Keratinocyte (primary cell): ENCODE data around the gene TCEA2. TPM values are rescaled to one million over a fixed set of nuclear protein-coding genes. Genes with fewer than 3 reads are reported as not detected.

ENCODE experiments used
- DNase-seq: peaks from one replicate; pipeline ENCODE4 v3.0.0-alpha.2; 2011; ENCODE audit warnings: low read depth, missing footprints, low spot score
- FAIRE-seq: peaks from 2 replicates; lab custom pipeline; 2011; peaks lifted over from hg19 to GRCh38; lab: Jason Lieb, UNC
- H2AFZ ChIP-seq: 2 replicates; pipeline ENCODE4 v1.6.0; 2012; ENCODE audit warnings: low read length, control low read depth, inconsistent platforms; ENCODE audit not compliant: control insufficient read depth
- H3K27ac ChIP-seq: 2 replicates; pipeline ENCODE4 v1.5.1; 2011; ENCODE audit warnings: low read length; ENCODE audit not compliant: control insufficient read depth, insufficient read depth
- H3K27me3 ChIP-seq: 3 replicates; pipeline ENCODE4 v1.6.0; 2011; ENCODE audit warnings: low read length; ENCODE audit not compliant: control insufficient read depth, insufficient read depth; ENCODE audit errors: extremely low read depth
- H3K36me3 ChIP-seq, 2 experiments: 2 replicates in 1 of 2; 3 replicates in 1 of 2; pipeline ENCODE4 v1.5.1; 2011; ENCODE audit warnings: low read length in 2 of 2, mild to moderate bottlenecking in 1 of 2; ENCODE audit not compliant: control insufficient read depth in 2 of 2, insufficient read depth in 2 of 2; ENCODE audit errors: extremely low read depth in 1 of 2
- H3K4me1 ChIP-seq: 3 replicates; pipeline ENCODE4 v1.5.1; 2011; ENCODE audit warnings: low read length; ENCODE audit not compliant: control insufficient read depth, insufficient read depth; ENCODE audit errors: extremely low read depth
- H3K4me2 ChIP-seq: 3 replicates; pipeline ENCODE4 v1.6.0; 2011; ENCODE audit warnings: low read depth, low read length; ENCODE audit not compliant: control insufficient read depth, insufficient read depth; ENCODE audit errors: extremely low read depth
- H3K4me3 ChIP-seq, 3 experiments: fragments of 200-600 bp in 1 of 3; sonication (generic) in 1 of 3; 2 replicates in 2 of 3; 3 replicates in 1 of 3; pipeline ENCODE4 v1.5.1; 2011 to 2016; ENCODE audit warnings: low read length in 3 of 3, mild to moderate bottlenecking in 3 of 3, control low read depth in 2 of 3, inconsistent platforms in 1 of 3, low read depth in 1 of 3, mixed read lengths in 1 of 3, mixed run types in 1 of 3, moderate library complexity in 1 of 3; ENCODE audit not compliant: control insufficient read depth in 2 of 3, insufficient read depth in 2 of 3; ENCODE audit errors: extremely low read depth in 1 of 3
- H3K79me2 ChIP-seq: 2 replicates; pipeline ENCODE4 v1.6.0; 2012; ENCODE audit warnings: low read length; ENCODE audit not compliant: control insufficient read depth, insufficient read depth
- H3K9ac ChIP-seq: 3 replicates; pipeline ENCODE4 v1.6.0; 2011; ENCODE audit warnings: low read length; ENCODE audit not compliant: control insufficient read depth, insufficient read depth; ENCODE audit errors: extremely low read depth
- H3K9me1 ChIP-seq: 3 replicates; pipeline ENCODE4 v1.6.0; 2011; ENCODE audit warnings: low read length; ENCODE audit not compliant: control insufficient read depth, insufficient read depth; ENCODE audit errors: extremely low read depth
- H3K9me3 ChIP-seq: 2 replicates; pipeline ENCODE4 v1.5.1; 2012; ENCODE audit warnings: low read depth, low read length; ENCODE audit not compliant: control insufficient read depth
- H4K20me1 ChIP-seq: 3 replicates; pipeline ENCODE4 v1.6.0; 2011; ENCODE audit warnings: low read length; ENCODE audit not compliant: control insufficient read depth, insufficient read depth; ENCODE audit errors: extremely low read depth
- EZH2 ChIP-seq: IDR thresholded peaks from one replicate; pipeline ENCODE4 v1.6.1; 2012; ENCODE audit warnings: inconsistent platforms, mild to moderate bottlenecking, low read length, moderate library complexity
- dilution Hi-C: fragments of 300-500 bp; cut with MboI; formaldehyde crosslinking; loops from one replicate; pipeline ENCODE4 v1.7.0; 2020; ENCODE audit warnings: low sequenced_read_pairs; ENCODE audit not compliant: extremely low pct_ligation_motif_present
- polyA plus RNA-seq, 5 experiments: library from polyadenylated mRNA; depleted of rRNA in 3 of 5; stranded (reverse) in 3 of 5; stranded (forward) in 1 of 5; unstranded in 1 of 5; fragments of >200 nt; gene quantifications; 1 replicate in 1 of 5; 2 replicates in 3 of 5; 3 replicates in 1 of 5; pipeline versions ENCODE4 v1.2.1 to v1.2.3, GENCODE V29; 2011 to 2012; ENCODE audit warnings: missing spikeins in 2 of 5, low read depth in 1 of 5, low replicate concordance in 1 of 5
- TF ChIP-seq, protein P1 (sequence below), 3 experiments: IDR thresholded peaks in 1 of 3; conservative IDR thresholded peaks in 1 of 3; optimal IDR thresholded peaks in 1 of 3; 2 replicates in 2 of 3; 3 replicates in 1 of 3; pipeline versions ENCODE3 to v1.5.1; 2011; ENCODE audit warnings: low read length in 3 of 3, mild to moderate bottlenecking in 3 of 3, moderate library complexity in 2 of 3, control low read depth in 1 of 3, inconsistent platforms in 1 of 3; ENCODE audit not compliant: insufficient read depth in 2 of 3; ENCODE audit errors: extremely low read depth in 1 of 3

The TCEA2 gene
- polyA plus RNA-seq, 1 donor (not counting 4 experiments of a cell fraction or from before 2014, with no cell fraction given): 9.1 TPM

DNA sequence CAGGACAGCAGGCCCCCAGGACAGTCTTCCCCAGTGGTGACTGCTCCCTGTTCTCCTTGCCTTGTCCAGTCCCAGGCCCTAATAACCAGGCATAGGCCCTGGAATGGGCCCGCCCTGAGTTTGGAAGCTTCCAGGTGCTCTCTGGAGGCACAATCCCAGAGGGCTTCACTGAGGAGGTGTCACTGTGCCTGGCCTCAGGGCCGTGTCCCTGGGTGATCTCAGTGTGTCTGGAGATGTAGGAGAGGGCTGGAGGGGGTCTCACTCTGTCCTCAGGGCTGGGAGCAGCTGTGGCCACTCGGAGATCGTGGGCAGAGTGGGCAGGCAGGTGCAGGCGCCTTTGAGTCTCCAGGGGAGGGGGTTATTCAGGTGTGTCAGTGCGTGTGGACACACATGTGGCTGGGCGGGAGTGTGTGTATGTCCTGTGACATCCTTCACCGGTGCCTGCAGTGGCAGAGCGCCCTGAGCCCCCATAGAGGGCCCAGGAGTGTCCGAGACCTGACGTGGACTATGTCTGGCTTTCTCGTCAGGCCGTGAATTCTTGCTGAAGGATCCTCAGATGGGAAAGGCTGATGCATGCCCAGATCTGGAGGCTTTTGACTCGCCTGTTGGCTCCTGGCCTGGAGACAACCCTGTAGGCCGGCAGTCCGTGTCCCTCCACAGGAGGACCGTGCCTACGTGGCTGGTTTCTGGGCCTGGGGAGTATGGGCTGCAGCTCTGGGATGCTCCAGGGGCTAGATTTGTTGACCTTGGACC is 49.9 kb downstream of the TCEA2 start:
- DNase-seq (no peak), FAIRE-seq (no peak)
- Histone ChIP-seq H3K4me1 (no peaks in the 10 kb centered on the region), H3K4me3 (no peak overlapping the region), H3K4me2 (no peak overlapping the region), H3K9ac (no peak overlapping the region), H3K9me1 (no peaks in the 10 kb centered on the region), H3K9me3 (no peaks in the 10 kb centered on the region), H3K27me3 (peaks cover 3% of the 10 kb centered on the region), H3K27ac (no peak overlapping the region), H3K79me2 (no peaks in the 10 kb centered on the region), H2AFZ (no peak overlapping the region), H4K20me1 (no peaks in the 10 kb centered on the region), H3K36me3 (no peaks in the 10 kb centered on the region)
- TF ChIP-seq, protein P1, sequence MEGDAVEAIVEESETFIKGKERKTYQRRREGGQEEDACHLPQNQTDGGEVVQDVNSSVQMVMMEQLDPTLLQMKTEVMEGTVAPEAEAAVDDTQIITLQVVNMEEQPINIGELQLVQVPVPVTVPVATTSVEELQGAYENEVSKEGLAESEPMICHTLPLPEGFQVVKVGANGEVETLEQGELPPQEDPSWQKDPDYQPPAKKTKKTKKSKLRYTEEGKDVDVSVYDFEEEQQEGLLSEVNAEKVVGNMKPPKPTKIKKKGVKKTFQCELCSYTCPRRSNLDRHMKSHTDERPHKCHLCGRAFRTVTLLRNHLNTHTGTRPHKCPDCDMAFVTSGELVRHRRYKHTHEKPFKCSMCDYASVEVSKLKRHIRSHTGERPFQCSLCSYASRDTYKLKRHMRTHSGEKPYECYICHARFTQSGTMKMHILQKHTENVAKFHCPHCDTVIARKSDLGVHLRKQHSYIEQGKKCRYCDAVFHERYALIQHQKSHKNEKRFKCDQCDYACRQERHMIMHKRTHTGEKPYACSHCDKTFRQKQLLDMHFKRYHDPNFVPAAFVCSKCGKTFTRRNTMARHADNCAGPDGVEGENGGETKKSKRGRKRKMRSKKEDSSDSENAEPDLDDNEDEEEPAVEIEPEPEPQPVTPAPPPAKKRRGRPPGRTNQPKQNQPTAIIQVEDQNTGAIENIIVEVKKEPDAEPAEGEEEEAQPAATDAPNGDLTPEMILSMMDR (optimal IDR thresholded peaks at IDR 0.05 in 1 of 3, IDR thresholded peaks at IDR 0.05 in 1 of 3, conservative IDR thresholded peaks at IDR 0.05 in 1 of 3; ENCODE audit: extremely low read depth in 1 of 3, insufficient read depth in 2 of 3, low read length in 3 of 3): no peak
- no peak for TF ChIP-seq EZH2
- dilution Hi-C loops: no loop called here

- TF ChIP-seq, protein P1 (optimal IDR thresholded peaks at IDR 0.05 in 1 of 3, IDR thresholded peaks at IDR 0.05 in 1 of 3, conservative IDR thresholded peaks at IDR 0.05 in 1 of 3; ENCODE audit: extremely low read depth in 1 of 3, insufficient read depth in 2 of 3, low read length in 3 of 3): no peak
- no peak for TF ChIP-seq EZH2
- DNase-seq (no peak), FAIRE-seq (no peak)
- dilution Hi-C loops: no loop called here
- H3K79me2 ChIP-seq: no peaks in the 10 kb centered on the region
- no peaks in the 10 kb centered on the region for H4K20me1 ChIP-seq
- H3K9ac ChIP-seq: no peak overlapping the region
- H3K9me3 ChIP-seq: no peaks in the 10 kb centered on the region
- H2AFZ ChIP-seq: no peak overlapping the region
- H3K9me1 ChIP-seq: no peaks in the 10 kb centered on the region
- no peaks in the 10 kb centered on the region for H3K4me1 ChIP-seq
- no peak overlapping the region for H3K27ac ChIP-seq
- no peak overlapping the region for H3K4me3 ChIP-seq
- H3K27me3 ChIP-seq: peaks cover 3% of the 10 kb centered on the region
- H3K4me2 ChIP-seq: no peak overlapping the region
- H3K36me3 ChIP-seq: no peaks in the 10 kb centered on the region
These were observed 50.4 kb downstream of the TCEA2 start for GRCh38 chr20:64113444-64113775.
